ACHN (cell line): ENCODE results near the gene CRAT.

Source experiments
- DNase-seq: peaks from one replicate; pipeline ENCODE4 v3.0.0-alpha.2; 2015
- in situ Hi-C: cut with HindIII; loops from 2 replicates; pipeline ENCODE4 v1.10.0; 2017; ENCODE audit warnings: low sequenced_read_pairs, low pct_ligation_motif_present, low pct_unique_long_range_greater_than_20kb

CRAT gene

DNA sequence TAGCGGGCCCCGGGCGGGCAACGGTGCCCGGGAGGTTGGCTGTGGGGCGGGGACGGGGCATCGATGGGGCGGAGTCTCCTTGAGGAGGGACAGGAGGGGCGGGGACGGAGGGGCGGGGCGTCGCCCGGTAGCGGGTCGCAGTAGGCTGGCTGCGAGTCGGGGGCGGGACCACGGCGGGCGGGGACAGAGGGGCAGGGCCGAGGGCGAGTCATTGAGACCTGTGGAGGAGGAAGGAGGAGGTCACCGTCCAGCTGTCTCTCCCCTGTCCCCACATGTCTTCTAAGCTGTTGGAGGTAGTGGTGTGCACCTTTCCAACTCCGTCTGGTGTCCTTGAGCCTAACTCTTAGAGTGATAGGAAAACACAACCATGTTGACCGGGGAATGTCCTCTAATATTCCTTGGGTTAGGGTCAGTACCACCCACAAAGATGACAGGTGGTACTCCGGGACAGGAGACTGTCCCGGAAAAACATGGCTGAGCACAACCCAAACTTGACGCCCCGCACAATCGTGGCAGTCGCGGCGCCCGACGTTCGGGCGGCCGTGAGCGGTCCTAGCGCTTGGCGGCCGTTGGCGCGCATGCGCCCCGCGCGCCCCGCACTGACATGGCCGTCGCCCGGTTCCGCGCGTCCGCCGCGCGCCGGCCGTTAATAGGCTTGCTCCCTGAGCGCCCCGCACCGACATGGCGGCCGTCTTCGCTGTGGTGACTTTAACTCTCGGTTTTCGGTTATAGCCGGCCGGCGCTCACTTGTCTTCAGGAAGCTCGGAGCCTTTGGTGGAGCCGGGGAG lies at the start of gene CRAT, which contains the start of gene PTPA:
Gene CRAT (minus strand): TSS at position 54 of the 788 bp plus-strand sequence. CDS start 284 bp downstream, outside the sequence.
Gene PTPA (plus strand): TSS at position 676 of the 788 bp plus-strand sequence. CDS start 186 bp downstream, outside the sequence.
- in situ Hi-C loops: no loop called here
- peak; percentile 87 for DNase-seq

DNA sequence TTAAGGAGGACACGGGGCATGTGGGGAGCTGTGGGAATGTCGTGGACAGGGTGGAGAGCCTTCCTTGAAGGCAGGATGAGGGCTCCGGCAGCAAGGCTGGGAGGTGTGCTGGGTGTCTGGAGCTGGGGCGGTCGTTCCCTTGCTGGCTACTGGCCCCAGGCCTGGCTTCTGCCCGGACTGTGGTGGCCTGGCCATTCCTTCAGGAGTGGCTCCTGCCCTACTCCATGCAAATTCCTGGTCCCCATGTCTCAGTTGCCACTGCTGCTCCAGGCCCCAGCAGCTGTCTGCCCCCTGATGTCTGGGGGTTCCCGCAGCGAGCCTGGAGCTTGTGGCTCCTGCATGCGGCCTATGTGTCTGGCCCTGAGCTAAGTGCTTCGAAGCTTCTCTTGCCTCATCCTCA lies 45.6 kb upstream of the CRAT start:
- DNase-seq: no peak
- in situ Hi-C loops: no loop called here

DNA sequence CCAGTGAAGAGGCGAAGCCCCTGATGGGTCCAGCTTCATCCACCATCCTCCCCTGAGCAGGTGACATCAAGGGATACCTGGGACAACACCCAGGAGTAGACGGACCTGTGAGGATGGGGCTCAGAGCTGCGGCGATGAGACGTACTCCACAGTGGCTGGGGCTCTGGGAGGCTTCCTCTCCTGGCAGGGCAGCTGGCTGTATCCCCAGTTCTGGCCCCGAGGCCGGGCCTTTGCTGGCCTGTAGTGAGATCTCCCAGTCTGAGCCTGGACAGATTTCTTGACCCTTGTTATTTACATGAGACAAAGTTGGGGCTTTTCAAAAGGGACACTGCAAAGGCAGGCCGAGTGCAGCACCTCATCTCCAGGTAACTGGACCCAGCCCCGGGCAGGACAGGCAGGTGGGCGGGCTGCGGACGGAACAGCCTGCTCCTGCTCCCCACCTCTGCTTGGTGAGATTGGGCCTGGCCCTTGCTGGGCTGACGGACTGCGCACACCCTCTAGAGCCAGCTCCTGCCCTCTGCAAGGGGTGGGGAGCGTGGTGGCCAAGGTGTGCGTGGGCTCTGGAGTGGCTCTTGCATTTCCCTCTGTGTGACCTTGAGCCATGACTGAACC lies 44.4 kb upstream of the CRAT start:
- in situ Hi-C loops: no loop called here
- no peak for DNase-seq

DNA sequence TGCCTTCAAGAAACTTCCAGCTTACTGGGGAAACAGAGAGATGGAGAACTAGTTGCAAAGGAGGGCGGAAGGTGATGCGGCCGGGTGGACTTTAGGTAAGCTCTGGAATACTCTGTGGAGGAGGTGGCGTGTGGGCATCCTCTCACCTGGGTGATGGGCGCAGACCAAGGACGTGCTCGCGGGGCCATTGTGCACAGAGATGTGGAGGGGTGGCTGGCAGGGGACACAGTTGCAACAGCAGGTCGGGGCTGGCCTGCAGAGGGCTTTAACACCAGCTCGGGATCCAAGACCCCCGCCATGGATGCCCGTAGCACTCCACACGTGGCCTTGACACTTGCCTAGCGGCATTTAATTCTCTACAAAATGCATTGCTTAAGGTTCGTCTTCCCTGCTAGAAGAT lies 40.9 kb upstream of the CRAT start:
- in situ Hi-C loops: no loop called here
- no peak for DNase-seq

DNA sequence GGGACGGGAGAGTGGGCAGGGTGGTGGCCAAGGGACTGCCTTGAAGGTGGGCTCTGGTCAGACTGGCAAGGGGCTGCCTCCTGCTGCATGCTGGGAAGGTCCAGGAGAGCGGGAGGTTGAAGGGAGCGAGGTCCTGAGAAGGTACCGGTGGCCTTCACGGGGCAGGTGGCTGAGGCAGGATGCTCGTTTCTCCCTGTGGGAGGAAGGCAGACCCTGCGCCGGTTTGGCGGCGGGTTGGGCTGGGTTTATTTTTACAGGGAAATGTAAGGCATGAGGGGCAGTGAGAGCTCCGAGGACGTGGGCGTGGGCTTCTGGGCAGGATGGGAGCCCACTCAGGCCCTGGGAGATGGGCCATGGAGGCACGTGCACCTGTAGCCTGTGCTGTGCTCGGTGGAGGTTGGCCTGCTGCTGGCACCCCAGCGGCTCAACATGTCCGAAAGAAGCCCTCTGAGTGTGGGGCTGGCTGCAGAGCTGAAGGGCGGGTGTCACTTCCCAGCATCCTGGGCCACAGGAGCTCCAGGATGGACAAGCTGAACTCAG lies 40.1 kb upstream of the CRAT start:
- in situ Hi-C loops: no loop called here
- DNase-seq: no peak

DNA sequence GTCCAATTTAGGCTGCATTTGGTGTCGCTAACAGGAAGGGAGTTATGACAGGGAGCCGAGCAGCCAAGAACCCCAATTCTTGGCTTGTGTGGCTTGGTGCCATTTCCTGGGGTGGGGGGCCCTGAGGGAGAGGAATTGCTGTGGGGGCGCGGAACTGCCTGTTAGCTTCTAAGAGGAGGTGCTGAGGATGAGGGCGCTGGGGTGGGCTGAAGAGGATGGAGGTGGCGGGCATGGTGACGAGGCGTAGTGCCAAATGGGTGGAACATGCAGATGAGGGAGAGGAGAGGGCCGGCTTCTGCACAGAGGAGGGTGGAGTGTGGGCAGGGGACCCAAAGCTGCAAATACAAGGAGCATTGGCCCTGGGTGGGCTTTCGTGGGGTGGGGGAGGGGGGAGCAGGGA lies 39.5 kb upstream of the CRAT start:
- DNase-seq: no peak
- in situ Hi-C loops: no loop called here

DNA sequence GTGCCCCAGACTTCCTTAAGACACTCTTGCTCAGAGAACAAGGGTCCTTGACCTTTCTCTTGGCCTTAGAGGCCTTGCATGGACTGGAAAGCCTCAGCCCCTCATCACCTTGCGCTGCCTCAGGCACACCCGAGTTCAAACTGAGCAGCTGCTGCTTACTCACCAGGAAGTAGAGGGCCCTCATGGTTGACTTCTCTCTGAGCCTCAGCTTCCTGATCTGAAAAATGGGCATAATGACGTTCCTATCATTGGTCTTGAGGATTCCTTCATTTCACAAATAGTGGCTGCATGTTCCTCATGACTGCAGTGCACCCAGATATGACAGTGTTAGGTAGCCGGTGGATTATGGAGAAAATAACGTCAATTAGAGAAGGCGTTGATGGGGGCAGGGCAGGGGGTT lies 38.8 kb upstream of the CRAT start:
- in situ Hi-C loops: no loop called here

DNA sequence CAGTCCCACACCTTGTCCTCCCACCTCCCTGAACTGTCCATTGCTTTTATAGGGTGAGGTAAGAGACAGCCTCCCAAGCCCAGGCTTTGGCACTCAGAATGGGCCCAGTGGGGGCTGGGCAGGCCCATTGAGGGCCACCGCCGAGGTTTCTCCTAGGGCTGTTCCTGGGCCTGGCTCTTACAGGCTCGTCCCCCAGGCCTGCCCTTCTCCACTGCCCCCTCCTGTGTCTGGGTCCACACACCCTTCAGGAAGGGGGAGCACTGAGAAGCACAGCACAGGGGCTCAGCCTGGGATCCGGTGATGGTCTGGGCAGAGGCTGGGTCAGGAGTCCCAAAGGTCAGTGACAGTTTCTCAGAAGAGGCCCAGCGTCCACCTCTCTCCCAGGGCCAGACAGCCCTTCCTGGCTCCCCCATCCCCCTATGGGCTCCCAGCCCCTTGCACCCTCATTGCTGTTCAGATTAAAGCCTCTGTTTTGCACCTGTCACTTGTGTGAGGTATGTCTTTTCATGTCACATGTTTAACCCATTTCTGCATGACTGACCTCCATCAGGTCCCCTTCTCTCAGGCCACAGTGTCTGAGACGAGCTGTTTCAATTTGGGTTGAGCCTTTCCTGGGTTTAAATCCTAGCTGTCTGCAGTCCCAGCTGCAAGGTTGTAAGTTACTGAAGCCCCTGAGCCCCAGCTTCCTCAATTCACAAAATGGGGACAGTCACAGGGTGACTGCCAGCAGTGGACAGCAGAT lies 38.0 kb upstream of the CRAT start:
- in situ Hi-C loops: no loop called here
- no peak for DNase-seq

More for the DNA sequence above, 38.8 kb upstream of the CRAT start:
- no peak for DNase-seq

DNA sequence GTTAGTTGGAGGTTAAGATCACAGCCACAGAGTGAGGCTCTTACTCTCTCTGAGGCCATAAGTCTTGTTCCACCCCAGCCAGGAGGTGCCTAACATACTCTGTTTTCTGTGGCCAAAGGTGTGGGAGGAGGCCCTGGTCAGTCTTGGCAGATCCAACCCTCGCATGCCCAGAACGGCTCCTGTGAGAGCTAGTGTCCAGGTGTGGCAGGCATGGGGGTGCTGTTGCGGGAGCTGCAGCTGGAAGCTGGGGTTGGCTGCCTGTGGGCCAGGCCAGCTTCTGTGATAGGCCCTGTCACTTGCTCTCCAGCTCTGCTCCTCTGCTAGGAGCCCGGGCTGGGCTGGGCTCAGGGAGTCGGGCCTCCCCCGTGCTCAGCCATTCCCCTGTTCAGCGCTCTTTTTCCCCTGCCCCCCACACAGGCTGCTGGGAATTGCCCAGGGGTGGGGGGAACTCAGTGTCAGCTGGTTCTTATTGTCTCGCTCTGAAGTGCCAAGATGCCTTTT lies 35.9 kb upstream of the CRAT start:
- in situ Hi-C loops: no loop called here
- DNase-seq: no peak

DNA sequence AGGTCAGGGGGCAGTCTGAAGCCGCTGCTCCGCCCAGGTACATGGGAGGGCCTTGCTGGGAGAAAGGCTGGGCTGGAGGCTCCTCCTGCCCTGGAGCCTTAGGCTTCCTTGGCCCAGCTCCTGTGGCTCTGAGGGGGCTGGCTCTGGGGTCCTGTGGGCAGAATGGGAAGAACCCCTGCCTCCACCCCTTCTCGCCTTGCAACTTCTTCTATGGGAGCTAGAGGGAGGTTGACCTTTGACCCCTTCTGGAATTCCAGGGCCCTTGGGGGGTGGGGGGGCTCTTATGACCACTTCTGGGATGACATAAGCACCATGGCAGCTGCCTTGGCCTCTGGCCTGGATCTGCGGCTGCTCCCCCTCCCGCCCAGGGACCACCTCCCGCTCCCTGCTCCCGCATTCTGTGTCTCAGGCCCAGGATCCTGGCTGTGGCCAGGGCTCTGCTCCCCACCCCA lies 35.3 kb upstream of the CRAT start:
- in situ Hi-C loops: no loop called here
- no peak for DNase-seq

DNA sequence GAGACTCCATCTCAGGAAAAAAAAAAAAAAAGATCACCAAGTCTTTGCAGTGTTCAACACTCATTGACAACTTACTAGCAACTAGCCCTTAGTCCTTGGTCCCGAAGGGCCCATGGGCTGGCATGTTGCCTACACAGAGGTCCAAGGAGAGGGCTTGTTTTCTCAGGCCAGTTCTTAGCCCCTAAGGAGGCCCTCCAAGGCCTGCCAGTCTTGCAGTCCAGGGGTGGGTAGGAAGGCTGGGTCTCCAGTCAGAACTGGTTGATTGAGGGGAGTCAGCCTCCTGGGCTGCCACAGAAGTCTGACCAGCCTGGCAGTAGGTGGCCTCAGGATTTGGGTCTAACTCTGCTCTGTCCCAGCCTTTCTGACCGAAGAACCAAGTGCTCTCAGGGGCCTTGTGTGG lies 34.7 kb upstream of the CRAT start:
- in situ Hi-C loops: no loop called here

DNA sequence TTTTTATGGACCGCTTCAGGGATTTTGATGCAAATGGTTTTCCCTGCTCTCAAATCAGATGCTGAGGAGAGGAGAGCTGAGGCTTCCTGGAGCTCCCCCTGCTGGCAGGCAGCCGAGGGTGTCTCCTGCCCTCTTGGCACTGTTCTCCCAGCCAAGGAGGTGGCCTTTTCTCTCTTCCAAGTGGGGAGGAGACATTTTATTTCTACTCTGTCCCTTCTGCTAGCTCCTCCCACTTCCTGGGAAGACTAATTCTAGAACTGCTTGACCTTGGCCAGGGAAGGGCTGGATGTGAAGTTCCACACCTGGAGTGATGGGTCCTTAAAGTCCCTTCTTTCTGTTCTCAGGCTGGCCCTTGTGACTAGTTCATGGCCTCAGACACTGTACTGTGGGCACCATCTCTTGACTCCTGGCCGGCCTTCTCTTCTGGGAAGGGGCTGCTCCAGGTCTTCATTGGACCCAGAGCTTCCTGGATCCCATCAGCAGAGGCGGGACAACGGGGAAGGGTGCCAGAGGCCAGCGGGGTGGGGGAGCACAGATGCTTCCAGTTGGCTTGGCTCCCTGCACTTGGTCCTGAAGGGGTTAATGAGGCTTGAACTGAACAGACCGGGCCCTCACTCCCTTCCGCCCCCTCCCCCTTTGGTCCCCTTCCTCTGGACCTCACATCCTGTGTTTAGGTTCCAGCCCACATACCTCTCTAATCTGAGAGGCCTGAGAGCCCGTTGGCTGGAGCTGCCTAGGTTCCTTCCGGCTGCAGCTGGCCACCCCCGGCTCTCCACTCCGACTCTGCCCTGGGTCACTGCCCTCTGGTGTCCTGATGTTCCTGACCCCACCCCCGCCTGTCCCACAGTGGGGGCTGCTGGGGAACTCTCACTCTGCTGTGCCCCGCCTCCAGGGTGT lies 32.7 kb upstream of the CRAT start:
- DNase-seq: peak; percentile 80
- in situ Hi-C loops: no loop called here

More for the DNA sequence above, 34.7 kb upstream of the CRAT start:
- no peak for DNase-seq

DNA sequence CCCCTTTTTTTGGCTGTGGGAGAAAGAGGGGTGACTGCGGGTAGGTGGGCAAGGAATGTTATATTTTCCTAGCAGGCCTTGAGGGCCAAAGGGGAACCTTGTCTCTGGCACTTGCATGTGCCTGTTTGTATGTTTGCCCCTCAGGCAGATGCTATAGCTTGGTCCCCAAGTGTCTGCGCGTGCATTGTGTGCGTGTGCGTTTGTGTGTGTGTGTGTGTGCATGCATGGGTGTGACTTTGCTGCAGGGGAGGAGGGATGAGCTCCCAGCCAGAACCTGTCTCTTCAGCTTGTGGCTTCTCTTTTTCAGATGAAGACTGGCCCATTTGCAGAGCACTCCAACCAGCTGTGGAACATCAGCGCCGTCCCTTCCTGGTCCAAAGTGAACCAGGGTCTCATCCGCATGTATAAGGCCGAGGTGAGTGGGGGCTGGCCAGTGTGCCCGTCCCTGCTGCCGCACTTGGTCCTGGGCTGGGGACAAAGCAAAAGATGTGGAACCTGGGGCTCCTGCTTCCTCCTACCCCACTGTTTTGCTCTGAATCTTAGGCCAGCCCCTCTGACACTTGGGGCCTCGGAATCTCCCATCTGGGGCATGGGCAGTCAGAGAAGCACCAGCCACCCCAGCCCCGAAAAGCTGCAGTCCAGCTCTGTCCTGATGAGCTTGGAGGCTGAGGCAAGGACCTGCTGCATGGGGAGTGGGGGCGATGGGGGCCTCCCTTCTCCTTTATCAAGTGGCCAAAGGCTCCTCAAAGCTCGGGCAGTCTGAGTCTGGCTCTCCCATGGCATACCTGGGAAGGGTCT lies 31.7 kb upstream of the CRAT start:
- no peak for DNase-seq
- in situ Hi-C loops: no loop called here

DNA sequence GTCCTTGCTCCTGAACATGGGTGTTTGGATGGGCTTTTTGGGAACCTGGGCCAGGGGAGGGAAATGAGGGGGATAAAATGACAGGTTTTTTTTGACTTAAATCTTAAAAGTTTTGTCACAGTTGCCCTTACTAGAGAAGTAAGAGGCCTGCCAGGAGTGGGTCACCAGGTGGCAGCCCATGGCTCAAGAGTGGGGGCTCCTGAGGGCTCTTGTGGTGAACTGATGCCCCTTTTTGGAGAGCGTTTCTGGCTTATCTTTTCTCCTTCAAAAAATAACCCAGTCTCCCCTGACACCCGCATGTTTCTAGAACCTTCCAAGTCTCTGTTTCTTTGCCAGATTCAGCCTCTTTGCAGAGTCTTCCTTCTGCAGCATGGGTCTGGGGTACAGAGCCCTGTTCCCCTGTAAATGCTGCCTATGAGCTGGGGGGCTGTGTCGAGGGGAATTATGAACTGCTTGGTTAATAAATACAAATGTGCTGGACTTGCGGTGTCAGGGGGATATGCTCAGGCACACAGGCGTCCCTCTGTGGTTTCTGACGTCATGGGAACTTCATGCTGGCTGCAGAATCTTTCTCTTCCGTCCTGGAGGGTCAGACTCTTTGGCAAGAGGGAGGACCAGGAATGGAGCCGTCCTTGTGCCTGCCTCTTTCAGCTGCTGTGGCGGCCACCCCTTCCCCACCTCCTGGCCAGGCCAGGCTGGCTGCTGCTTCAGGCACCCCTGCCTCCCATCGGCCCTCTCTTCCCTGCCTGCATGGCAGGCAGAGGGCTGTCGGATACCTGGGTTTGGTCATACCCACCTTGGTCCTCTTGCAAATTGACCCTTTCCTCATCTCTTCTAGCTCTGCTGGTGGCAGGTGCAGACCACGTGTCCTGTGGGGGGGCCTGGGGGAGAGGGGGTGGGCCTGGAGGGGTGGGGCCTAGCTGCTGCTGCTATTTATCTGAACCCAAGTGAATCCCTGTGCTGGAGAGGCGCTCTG lies 30.8 kb upstream of the CRAT start:
- in situ Hi-C loops: no loop called here
- peak; percentile 83 for DNase-seq

DNA sequence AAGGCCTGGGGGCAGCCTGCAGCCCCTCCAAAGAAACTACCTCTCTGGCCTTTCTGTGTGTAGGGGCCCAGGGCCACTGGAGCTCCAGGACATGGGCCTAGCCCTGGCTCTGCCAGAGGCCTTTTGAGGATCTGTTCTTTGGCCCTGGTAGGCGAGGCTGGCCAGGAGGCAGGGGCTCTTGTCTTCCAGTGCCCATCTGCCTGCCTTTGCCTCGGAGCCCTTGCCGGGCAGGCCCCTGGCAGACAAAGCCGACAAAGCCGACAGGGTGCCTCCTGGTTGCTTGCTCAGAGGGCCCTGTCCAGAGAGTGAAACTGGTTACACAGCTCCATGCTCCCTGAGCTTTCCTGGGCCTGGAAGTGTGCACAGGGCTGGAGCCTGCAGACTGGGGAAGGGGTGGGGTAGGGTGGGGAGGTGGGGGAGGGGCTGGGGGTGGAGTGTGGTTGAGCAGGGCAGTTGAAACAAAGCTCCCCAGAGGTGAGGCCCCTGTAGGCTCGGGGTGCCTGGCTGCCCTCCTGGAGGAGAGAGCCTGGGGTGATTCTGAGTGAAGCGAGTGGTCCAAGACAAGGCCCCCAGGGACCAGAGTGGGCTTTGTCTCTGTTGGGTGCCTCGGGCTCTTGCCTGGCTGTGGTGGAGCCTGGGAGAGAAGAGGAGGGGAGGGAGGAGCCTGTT lies 29.9 kb upstream of the CRAT start:
- DNase-seq: peak; percentile 39

DNA sequence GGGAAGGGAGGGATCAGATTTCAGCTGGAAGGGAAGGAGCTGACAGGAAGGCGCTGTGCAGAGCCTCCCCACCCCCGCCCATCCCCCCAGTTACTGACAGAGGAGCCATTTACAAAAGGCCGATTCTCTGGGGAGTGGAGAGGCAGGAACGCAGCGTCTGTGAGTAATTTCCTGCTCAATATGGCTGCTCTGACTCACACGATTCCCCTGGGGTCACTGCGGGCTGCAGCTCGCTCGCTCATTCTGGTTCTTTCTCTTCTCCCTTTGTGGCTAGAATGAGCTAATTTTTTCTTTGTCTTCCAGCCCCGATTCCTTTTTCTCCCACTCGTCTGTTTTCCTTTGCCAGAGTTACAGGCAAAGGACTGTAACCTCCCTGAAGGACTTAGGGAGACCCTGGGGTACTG lies 29.4 kb upstream of the CRAT start:
- DNase-seq: peak; percentile 97
- in situ Hi-C loops: no loop called here

More for the DNA sequence above, 29.9 kb upstream of the CRAT start:
- in situ Hi-C loops: no loop called here
